ENCODE measurements around the gene C16orf92. TPM values are rescaled to one million over a fixed set of nuclear protein-coding genes. Genes with fewer than 3 reads are reported as not detected.

Gene C16orf92
- total and polyA plus RNA-seq, 4 experiments from 2014 or later: not detected

DNA sequence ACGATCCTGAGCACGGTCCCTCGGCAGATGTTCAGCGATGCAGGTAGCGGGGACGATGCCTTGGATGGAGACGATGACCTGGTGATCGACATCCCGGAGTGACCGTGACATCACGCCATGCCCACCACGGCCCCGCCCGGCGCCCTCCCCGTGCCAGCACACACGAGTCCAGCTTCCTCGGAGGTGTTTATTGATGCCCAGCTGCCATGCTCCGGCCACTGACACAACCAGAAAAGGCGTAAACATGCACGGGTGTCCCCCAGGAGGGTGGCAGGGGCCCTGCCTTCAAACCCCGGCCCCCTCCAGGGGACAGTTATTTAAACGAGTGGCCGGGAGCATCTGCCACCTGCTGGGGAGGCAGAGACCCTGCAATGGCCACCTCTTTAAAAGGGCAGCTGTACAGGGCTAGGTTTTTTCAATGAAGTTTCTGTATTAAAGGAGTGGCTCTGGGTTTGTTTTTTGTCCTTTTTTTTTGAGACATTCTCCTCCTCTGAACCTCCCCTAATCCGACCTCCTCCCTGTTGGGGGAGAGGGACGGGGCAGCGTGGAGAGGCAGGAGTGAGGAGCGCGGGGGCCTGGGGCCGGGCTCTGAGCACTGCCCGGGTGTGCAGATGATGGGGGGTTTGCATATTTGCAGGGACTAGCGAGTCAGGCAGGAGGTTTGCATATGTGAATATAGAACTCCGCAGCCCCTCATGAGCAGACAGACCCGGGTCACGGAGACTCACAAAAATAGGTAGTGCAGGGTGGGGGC, 17.5 kb upstream of the C16orf92 start:
- Histone ChIP-seq H3K27me3 (ENCODE audit: insufficient read depth, low read length) (peaks cover 6% of the 10 kb centered on the region), H3K4me1 (ENCODE audit: insufficient read depth, low read length) (peaks cover 5% of the 10 kb centered on the region), H3K36me3 (ENCODE audit: insufficient read depth, low read length) (peaks cover 4% of the 10 kb centered on the region), H3K4me3 (ENCODE audit: low read length in 2 of 2) (no peak overlapping the region), H3K27ac (ENCODE audit: low read depth, low read length) (no peak overlapping the region), H3K9me3 (ENCODE audit: control insufficient read depth in 1 of 2, low read length in 2 of 2) (no peaks in the 10 kb centered on the region)
- Mint-ChIP-seq H3K4me1 (peaks cover 2 to 5% (median 4%) of the 10 kb centered on the region in 4 donors), H3K27me3 (peaks cover 2 to 11% of the 10 kb centered on the region in 2 donors), H3K27ac (no peak overlapping the region), H3K9me3 (no peaks in the 10 kb centered on the region), H3K4me3 (no peak overlapping the region), H3K36me3 (peaks cover 8 to 16% of the 10 kb centered on the region in 2 donors)
- peak in 4 of 5 donors; percentile 39 to 48 (median 44) for DNase-seq
- intact Hi-C loops (cut with micrococcal nuclease): loop anchor here (1.0 to 2.0 kb wide), 2 partner anchors 305 to 313 kb away; no protein-coding TSS in a partner anchor
- POLR2A ChIA-PET (ENCODE audit: partially characterized antibody): interaction anchor here (0.7 to 1.5 kb wide), 9 partner anchors 9 to 329 kb away, joined by 3 to 4 read pairs (median 3); partner anchors contain the start of gene INO80E
- CTCF ChIA-PET (ENCODE audit: partially characterized antibody): interaction anchor here (0.8 to 3.2 kb wide), 9 partner anchors 9 to 326 kb away, joined by 3 to 16 read pairs (median 5); partner anchors contain the start of genes INO80E and TLCD3B

DNA sequence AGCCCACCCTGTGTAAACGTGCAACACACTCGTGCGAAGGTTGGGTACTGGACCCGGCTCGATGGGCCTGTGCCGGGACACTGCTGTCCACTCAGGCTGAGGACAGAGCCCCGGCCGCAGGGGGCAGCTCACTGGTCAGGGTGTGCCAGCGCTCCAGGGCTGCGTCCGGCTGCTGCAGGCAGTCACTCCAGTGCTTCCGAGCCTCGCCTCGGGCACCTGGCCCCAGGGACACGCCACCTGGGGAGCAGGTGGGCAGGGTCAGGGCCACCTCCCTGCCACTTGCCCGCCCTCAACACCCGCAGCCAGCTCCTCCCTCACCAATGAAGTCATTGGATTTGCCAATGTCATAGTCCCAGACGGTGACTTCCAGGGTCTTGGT, 16.9 kb upstream of the C16orf92 start:
- CTCF ChIA-PET (ENCODE audit: partially characterized antibody): interaction anchor here (1.1 to 3.2 kb wide), 8 partner anchors 9 to 315 kb away, joined by 3 to 16 read pairs (median 6); partner anchors contain the start of genes INO80E and TLCD3B
- Histone ChIP-seq H3K36me3 (ENCODE audit: insufficient read depth, low read length) (peaks cover 4% of the 10 kb centered on the region), H3K27ac (ENCODE audit: low read depth, low read length) (no peak overlapping the region), H3K9me3 (ENCODE audit: control insufficient read depth in 1 of 2, low read length in 2 of 2) (no peaks in the 10 kb centered on the region), H3K27me3 (ENCODE audit: insufficient read depth, low read length) (peaks cover 7% of the 10 kb centered on the region), H3K4me3 (ENCODE audit: low read length in 2 of 2) (no peak overlapping the region), H3K4me1 (ENCODE audit: insufficient read depth, low read length) (peaks cover 7% of the 10 kb centered on the region)
- peaks cover 3 to 5% (median 4%) of the 10 kb centered on the region in 4 donors for H3K4me1 Mint-ChIP-seq
- H3K36me3 Mint-ChIP-seq: peaks cover 8 to 16% of the 10 kb centered on the region in 2 donors
- no peak overlapping the region for H3K4me3 Mint-ChIP-seq
- H3K27me3 Mint-ChIP-seq: peaks cover 3 to 11% of the 10 kb centered on the region in 2 donors
- no peak for DNase-seq
- H3K9me3 Mint-ChIP-seq: no peaks in the 10 kb centered on the region
- intact Hi-C loops (cut with micrococcal nuclease): no loop called here
- POLR2A ChIA-PET (ENCODE audit: partially characterized antibody): interaction anchor here (0.5 to 1.5 kb wide), 9 partner anchors 10 to 330 kb away, joined by 3 to 4 read pairs (median 3); partner anchors contain the start of gene INO80E
- no peak overlapping the region for H3K27ac Mint-ChIP-seq

DNA sequence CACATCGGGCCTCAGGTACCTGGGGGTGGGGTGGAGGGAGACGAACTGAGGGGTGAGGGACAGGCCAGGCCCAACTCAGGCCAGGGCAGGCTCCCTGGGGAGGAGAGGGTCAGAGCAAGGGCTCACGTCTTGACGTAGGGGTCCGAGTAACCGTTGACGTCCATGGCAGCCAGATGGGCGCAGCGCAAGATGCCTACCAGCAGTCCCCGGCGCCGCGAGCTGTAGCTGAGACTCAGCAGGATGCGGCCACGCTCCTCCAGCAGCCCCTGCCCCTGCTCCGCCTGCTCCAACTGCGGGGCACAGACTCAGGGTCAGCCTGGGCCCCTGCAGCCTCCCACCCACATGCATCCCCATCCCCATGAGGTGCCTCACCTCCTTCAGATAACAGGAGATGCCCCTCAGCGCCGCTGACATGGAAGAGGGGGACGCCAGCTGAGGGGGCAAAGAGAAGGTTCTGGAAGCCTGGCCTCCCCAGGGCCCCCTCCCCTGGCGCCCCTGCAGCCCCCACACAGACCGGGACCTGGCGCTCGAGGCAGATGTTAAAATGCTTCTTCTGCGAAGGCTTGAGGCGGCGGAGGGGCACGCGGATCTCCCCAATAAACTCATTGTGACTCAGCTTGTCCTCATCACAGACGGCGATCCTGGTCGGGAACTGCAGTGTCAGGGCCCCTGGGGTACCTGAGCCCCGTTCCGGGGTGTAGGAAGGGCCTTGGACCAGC, 16.2 kb upstream of the C16orf92 start:
- H3K36me3 ChIP-seq (ENCODE audit: insufficient read depth, low read length): peaks cover 2% of the 10 kb centered on the region

DNA sequence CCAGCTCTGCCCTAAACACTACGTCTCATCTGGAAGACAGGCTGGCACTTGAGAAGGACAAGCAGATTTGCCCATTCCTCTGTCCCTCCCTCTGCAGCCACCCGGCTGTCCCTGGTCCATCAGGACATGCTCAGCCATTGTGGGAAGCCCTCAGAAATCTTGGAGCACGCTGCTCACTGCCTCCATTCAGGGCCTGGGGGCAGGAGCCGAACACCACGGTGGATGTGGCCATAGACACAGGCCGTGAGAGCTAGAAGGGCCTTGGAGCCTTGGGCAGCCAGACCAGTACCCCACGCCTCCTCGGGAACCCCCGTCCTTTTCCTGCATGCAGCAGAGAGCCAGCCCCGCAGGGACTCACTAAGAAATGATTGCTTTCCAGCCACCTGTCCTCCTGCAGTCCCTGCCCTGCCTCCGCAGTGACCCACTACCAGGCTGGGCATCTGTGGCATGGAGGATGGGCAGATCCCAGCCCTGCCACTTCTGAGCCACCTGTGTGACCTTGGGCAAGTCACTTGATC, 15.6 kb upstream of the C16orf92 start:
- Mint-ChIP-seq H3K9me3 (no peaks in the 10 kb centered on the region), H3K4me3 (no peak overlapping the region), H3K27me3 (peaks cover 7 to 17% of the 10 kb centered on the region in 2 donors), H3K36me3 (peaks cover under 1 to 8% of the 10 kb centered on the region in 2 donors), H3K27ac (peak overlapping the region in 1 of 7 donors; percentile 57), H3K4me1 (peaks cover 3 to 6% (median 6%) of the 10 kb centered on the region in 4 donors)
- ChIA-PET POLR2A (ENCODE audit: partially characterized antibody) (no interaction called here), CTCF (ENCODE audit: partially characterized antibody) (interaction anchor here (3.2 kb wide), 1 partner anchor 11 kb away, joined by 13 read pairs; the partner anchor contains the start of gene INO80E)
- Histone ChIP-seq H3K27me3 (ENCODE audit: insufficient read depth, low read length) (peaks cover 7% of the 10 kb centered on the region), H3K4me3 (ENCODE audit: low read length in 2 of 2) (no peak overlapping the region), H3K4me1 (ENCODE audit: insufficient read depth, low read length) (peaks cover 7% of the 10 kb centered on the region), H3K9me3 (ENCODE audit: control insufficient read depth in 1 of 2, low read length in 2 of 2) (no peaks in the 10 kb centered on the region), H3K36me3 (ENCODE audit: insufficient read depth, low read length) (no peaks in the 10 kb centered on the region), H3K27ac (ENCODE audit: low read depth, low read length) (no peak overlapping the region)
- intact Hi-C loops (cut with micrococcal nuclease): no loop called here
- no peak for DNase-seq

More for the DNA sequence above, 16.2 kb upstream of the C16orf92 start:
- CTCF ChIA-PET (ENCODE audit: partially characterized antibody): interaction anchor here (1.1 to 3.2 kb wide), 6 partner anchors 10 to 315 kb away, joined by 3 to 16 read pairs (median 8); partner anchors contain the start of genes INO80E and TLCD3B
- peaks cover 3 to 13% of the 10 kb centered on the region in 2 donors for H3K27me3 Mint-ChIP-seq
- peaks cover 6 to 14% of the 10 kb centered on the region in 2 donors for H3K36me3 Mint-ChIP-seq
- intact Hi-C loops (cut with micrococcal nuclease): no loop called here
- H3K27ac Mint-ChIP-seq: no peak overlapping the region
- H3K27ac ChIP-seq (ENCODE audit: low read depth, low read length): no peak overlapping the region
- H3K9me3 ChIP-seq (ENCODE audit: control insufficient read depth in 1 of 2, low read length in 2 of 2): no peaks in the 10 kb centered on the region
- H3K4me1 ChIP-seq (ENCODE audit: insufficient read depth, low read length): peaks cover 7% of the 10 kb centered on the region
- H3K4me1 Mint-ChIP-seq: peaks cover 3 to 7% (median 4%) of the 10 kb centered on the region in 4 donors
- peaks cover 7% of the 10 kb centered on the region for H3K27me3 ChIP-seq (ENCODE audit: insufficient read depth, low read length)
- H3K9me3 Mint-ChIP-seq: no peaks in the 10 kb centered on the region
- POLR2A ChIA-PET (ENCODE audit: partially characterized antibody): interaction anchor here (0.5 to 1.2 kb wide), 2 partner anchors 330 to 331 kb away, joined by 3 to 4 read pairs; no protein-coding TSS in a partner anchor
- DNase-seq: no peak
- no peak overlapping the region for H3K4me3 Mint-ChIP-seq
- no peak overlapping the region for H3K4me3 ChIP-seq (ENCODE audit: low read length in 2 of 2)

DNA sequence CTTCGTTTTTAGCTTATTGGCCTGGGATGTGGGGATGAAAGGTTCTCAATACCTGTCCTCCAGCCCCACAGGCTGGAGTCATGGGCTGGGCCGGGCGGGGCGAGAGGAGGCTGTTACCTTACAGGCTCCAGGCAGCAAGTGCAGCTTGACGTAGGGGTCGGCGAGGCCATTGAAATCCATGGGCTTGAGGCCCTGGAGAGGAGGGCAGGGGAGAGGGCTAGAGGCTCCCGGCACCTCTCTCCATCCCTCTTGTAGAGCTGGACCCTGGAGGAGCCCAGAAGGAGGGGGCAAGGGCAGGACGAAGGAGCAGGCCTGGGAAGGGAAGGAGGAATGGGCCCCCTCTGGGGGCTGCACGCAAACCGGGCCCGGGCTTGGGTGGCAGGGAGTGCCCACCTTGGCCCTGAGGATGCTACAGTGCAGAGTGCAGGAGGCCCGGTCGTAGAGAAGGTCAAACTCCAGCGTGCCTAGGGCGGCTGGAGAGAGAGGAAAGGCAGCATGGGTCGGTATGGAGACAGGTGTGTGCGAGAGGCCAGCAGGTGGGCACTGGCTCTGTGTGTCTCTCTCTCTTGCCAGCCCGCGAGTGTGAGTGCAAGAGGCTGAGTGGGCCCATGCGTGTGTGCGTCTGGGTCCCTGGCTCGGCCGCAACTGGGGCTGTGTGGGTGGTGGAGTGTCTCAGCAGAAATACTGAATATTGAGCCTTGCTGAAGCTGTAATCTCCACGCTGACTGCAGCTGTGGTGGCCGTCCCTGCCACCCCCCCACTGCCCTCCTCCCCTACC, 13.7 kb upstream of the C16orf92 start:
- peaks cover 2 to 6% (median 4%) of the 10 kb centered on the region in 4 donors for H3K4me1 Mint-ChIP-seq
- H3K36me3 Mint-ChIP-seq: peaks cover 0 to 2% of the 10 kb centered on the region in 2 donors
- peaks cover 7 to 17% of the 10 kb centered on the region in 2 donors for H3K27me3 Mint-ChIP-seq
- POLR2A ChIA-PET (ENCODE audit: partially characterized antibody): no interaction called here
- H3K4me1 ChIP-seq (ENCODE audit: insufficient read depth, low read length): peaks cover 7% of the 10 kb centered on the region
- intact Hi-C loops (cut with micrococcal nuclease): no loop called here
- CTCF ChIA-PET (ENCODE audit: partially characterized antibody): interaction anchor here (1.0 kb wide), 1 partner anchor 202 kb away, joined by 4 read pairs; no protein-coding TSS in a partner anchor
- no peaks in the 10 kb centered on the region for H3K36me3 ChIP-seq (ENCODE audit: insufficient read depth, low read length)
- peaks cover 7% of the 10 kb centered on the region for H3K27me3 ChIP-seq (ENCODE audit: insufficient read depth, low read length)
- H3K9me3 Mint-ChIP-seq: no peaks in the 10 kb centered on the region
- no peak overlapping the region for H3K27ac Mint-ChIP-seq
- no peak overlapping the region for H3K27ac ChIP-seq (ENCODE audit: low read depth, low read length)
- no peak overlapping the region for H3K4me3 ChIP-seq (ENCODE audit: low read length in 2 of 2)
- no peak for DNase-seq
- peak overlapping the region in 4 of 8 donors; percentile 4 to 69 (median 46) for H3K4me3 Mint-ChIP-seq
- no peaks in the 10 kb centered on the region for H3K9me3 ChIP-seq (ENCODE audit: control insufficient read depth in 1 of 2, low read length in 2 of 2)

DNA sequence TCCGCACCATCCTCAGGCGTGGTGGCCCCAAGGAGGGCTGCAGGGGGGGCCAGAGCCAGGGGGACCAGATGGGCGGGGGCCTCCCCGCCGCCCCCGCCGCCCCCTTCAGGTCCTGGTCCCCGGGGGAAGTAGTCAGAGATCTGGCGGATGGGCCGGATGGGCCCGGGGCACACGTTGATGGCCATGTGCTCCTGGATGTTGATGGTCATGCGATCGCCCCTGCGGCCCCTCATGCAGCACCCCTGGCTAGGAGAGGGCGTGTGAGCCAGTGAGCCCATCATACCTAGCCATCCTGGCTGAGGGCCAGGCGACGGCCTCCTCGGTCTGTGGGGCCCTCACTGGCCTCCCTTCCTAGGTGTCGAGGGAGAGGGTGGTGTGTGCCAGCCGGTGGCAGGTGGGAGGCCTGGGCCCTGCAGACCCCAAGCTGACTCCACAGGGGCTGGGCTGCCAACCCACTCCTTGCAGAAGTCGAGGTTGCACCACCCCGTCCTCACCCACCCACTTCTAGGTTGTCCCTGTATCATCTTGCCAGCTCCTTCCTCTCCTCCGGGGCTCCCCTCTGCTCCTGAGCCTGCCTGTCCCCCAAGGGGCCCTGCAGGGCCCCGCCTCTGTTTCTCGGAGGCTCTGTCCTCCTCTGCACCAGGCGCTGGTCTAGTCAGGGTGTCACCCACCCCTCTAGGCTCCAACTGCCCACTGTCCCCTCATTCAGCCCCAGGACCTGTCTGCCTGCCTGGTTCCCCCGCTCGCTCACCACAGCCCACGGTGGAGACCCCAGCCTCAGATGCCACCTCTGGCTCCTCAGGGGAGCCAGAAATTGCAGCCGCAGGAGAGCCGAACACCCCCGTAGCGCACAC, 12.8 kb upstream of the C16orf92 start:
- DNase-seq: no peak
- intact Hi-C loops (cut with micrococcal nuclease): no loop called here
- Histone ChIP-seq H3K27ac (ENCODE audit: low read depth, low read length) (no peak overlapping the region), H3K4me1 (ENCODE audit: insufficient read depth, low read length) (peaks cover 7% of the 10 kb centered on the region), H3K4me3 (ENCODE audit: low read length in 2 of 2) (peak overlapping the region in 1 of 2 donors; percentile 34), H3K36me3 (ENCODE audit: insufficient read depth, low read length) (no peaks in the 10 kb centered on the region), H3K27me3 (ENCODE audit: insufficient read depth, low read length) (peaks cover 7% of the 10 kb centered on the region), H3K9me3 (ENCODE audit: control insufficient read depth in 1 of 2, low read length in 2 of 2) (no peaks in the 10 kb centered on the region)
- H3K9me3 Mint-ChIP-seq: no peaks in the 10 kb centered on the region
- POLR2A ChIA-PET (ENCODE audit: partially characterized antibody): no interaction called here
- CTCF ChIA-PET (ENCODE audit: partially characterized antibody): no interaction called here
- no peak overlapping the region for H3K27ac Mint-ChIP-seq
- H3K27me3 Mint-ChIP-seq: peaks cover 7 to 17% of the 10 kb centered on the region in 2 donors
- H3K4me1 Mint-ChIP-seq: peaks cover 2 to 6% (median 4%) of the 10 kb centered on the region in 4 donors
- H3K4me3 Mint-ChIP-seq: peak overlapping the region; percentile 68 to 83 (median 78)
- H3K36me3 Mint-ChIP-seq: peaks cover 0 to 2% of the 10 kb centered on the region in 2 donors

All from CD4-positive, alpha-beta memory T cell (primary cell).